Endothelial cell of umbilical vein (primary cell): ENCODE measurements around the gene DCAF4. TPM values are rescaled to one million over a fixed set of nuclear protein-coding genes. Genes with fewer than 3 reads are reported as not detected.

Source experiments
- BruUV-seq: library from RNA; stranded (reverse); fragments of 400-500 nt; replicated peaks from 2 replicates; lab custom pipeline; 2021; lab: Mats Ljungman, UMichigan
- CTCF ChIA-PET: fragments of 300-600, 350-600 bp; sonication (Branson Sonifier 250); formaldehyde crosslinking; loops from one replicate; lab custom pipeline; 2021; ENCODE audit warnings: antibody characterized with exemption, inconsistent platforms; lab: Charles Lee
- POLR2A ChIA-PET: fragments of 300-600, 350-600 bp; sonication (Branson Sonifier 250); formaldehyde crosslinking; loops from one replicate; lab custom pipeline; 2021; ENCODE audit warnings: antibody characterized with exemption, inconsistent platforms; lab: Charles Lee
- DNase-seq: peaks from one replicate; pipeline ENCODE4 v3.0.0-alpha.2; 2011; ENCODE audit warnings: low read depth, low spot score
- FAIRE-seq: peaks from 2 replicates; lab custom pipeline; 2011; peaks lifted over from hg19 to GRCh38; lab: Jason Lieb, UNC
- H2AFZ ChIP-seq: 2 replicates; pipeline ENCODE4 v1.6.0; 2012; ENCODE audit warnings: low read depth, low read length, control low read depth, inconsistent platforms
- H3K27ac ChIP-seq: 2 replicates; pipeline ENCODE4 v1.5.1; 2011; ENCODE audit warnings: low read depth, mild to moderate bottlenecking, control low read depth, low read length, moderate library complexity; ENCODE audit not compliant: insufficient read depth
- H3K27me3 ChIP-seq, 2 experiments: 2 replicates each; pipeline versions ENCODE4 v1.6.0 to v1.6.1; 2011; ENCODE audit warnings: low read length in 2 of 2, mixed read lengths in 1 of 2; ENCODE audit not compliant: control insufficient read depth in 2 of 2, insufficient read depth in 2 of 2
- H3K36me3 ChIP-seq, 2 experiments: 2 replicates in 1 of 2; 3 replicates in 1 of 2; pipeline ENCODE4 v1.5.1; 2011; ENCODE audit warnings: low read length in 2 of 2, mild to moderate bottlenecking in 1 of 2, moderate library complexity in 1 of 2; ENCODE audit not compliant: control insufficient read depth in 2 of 2, insufficient read depth in 2 of 2; ENCODE audit errors: extremely low read depth in 1 of 2
- H3K4me1 ChIP-seq: 3 replicates; pipeline ENCODE4 v1.5.1; 2011; ENCODE audit warnings: mild to moderate bottlenecking, low read length; ENCODE audit not compliant: control insufficient read depth, insufficient read depth; ENCODE audit errors: extremely low read depth
- H3K4me2 ChIP-seq: 2 replicates; pipeline ENCODE4 v1.6.1; 2011; ENCODE audit warnings: low read length, control low read depth, mixed read lengths; ENCODE audit not compliant: insufficient read depth
- H3K4me3 ChIP-seq, 3 experiments: fragments of 200-600 bp in 1 of 3; sonication (generic), shearing (Covaris generic) in 1 of 3; replicated peaks in 1 of 3; 2 replicates each; pipeline ENCODE4 v1.5.1; 2011 to 2016; ENCODE audit warnings: control low read depth in 3 of 3, low read length in 3 of 3, mild to moderate bottlenecking in 2 of 3, inconsistent platforms in 1 of 3, low read depth in 1 of 3, moderate library complexity in 1 of 3; ENCODE audit not compliant: insufficient read depth in 1 of 3
- H3K79me2 ChIP-seq: 2 replicates; pipeline ENCODE4 v1.6.0; 2012; ENCODE audit warnings: low read length, inconsistent platforms; ENCODE audit not compliant: control insufficient read depth, insufficient read depth
- H3K9ac ChIP-seq: replicated peaks from 2 replicates; pipeline ENCODE3; 2011; ENCODE audit warnings: low read length, control low read depth; ENCODE audit not compliant: insufficient read depth; ENCODE audit errors: extremely low read depth
- H3K9me1 ChIP-seq: replicated peaks from 3 replicates; pipeline ENCODE4 v1.6.0; 2011; ENCODE audit warnings: mild to moderate bottlenecking, low read length; ENCODE audit not compliant: control insufficient read depth, insufficient read depth; ENCODE audit errors: extremely low read depth
- H3K9me3 ChIP-seq: replicated peaks from 2 replicates; pipeline ENCODE4 v1.5.1; 2012; ENCODE audit warnings: low read length, inconsistent platforms; ENCODE audit not compliant: control insufficient read depth, insufficient read depth
- H4K20me1 ChIP-seq: replicated peaks from 2 replicates; pipeline ENCODE3; 2011; ENCODE audit warnings: mild to moderate bottlenecking, low read length; ENCODE audit not compliant: control insufficient read depth, insufficient read depth; ENCODE audit errors: extremely low read depth
- EZH2 ChIP-seq: IDR thresholded peaks from 2 replicates; pipeline ENCODE4 v1.6.1; 2012; ENCODE audit warnings: borderline replicate concordance, low read depth, mild to moderate bottlenecking, moderate library complexity, low read length, inconsistent platforms; ENCODE audit not compliant: severe bottlenecking
- FOS ChIP-seq: IDR thresholded peaks from 2 replicates; pipeline ENCODE4 v1.6.1; 2011; ENCODE audit warnings: mild to moderate bottlenecking, low read length, moderate library complexity, borderline replicate concordance; ENCODE audit not compliant: insufficient read depth
- GATA2 ChIP-seq: IDR thresholded peaks from 2 replicates; pipeline ENCODE4 v1.7.0; 2011; ENCODE audit warnings: low read depth, mild to moderate bottlenecking, moderate library complexity, mixed read lengths, low read length; ENCODE audit not compliant: insufficient read length, insufficient read depth
- JUN ChIP-seq: IDR thresholded peaks from 2 replicates; pipeline ENCODE4 v1.6.1; 2011; ENCODE audit warnings: borderline replicate concordance, low read depth; ENCODE audit not compliant: insufficient read length, insufficient read depth
- MYC ChIP-seq: IDR thresholded peaks from one replicate; pipeline ENCODE4 v1.6.1; 2011; ENCODE audit warnings: mild to moderate bottlenecking, low read depth, low read length
- POLR2A ChIP-seq: IDR thresholded peaks from 2 replicates; pipeline ENCODE4 v1.6.1; 2012; ENCODE audit warnings: low read depth, mild to moderate bottlenecking, control low read depth, low read length
- POLR2AphosphoS5 ChIP-seq: IDR thresholded peaks from 2 replicates; pipeline ENCODE4 v1.6.1; 2012; ENCODE audit warnings: low read depth, mild to moderate bottlenecking, control low read depth, low read length, moderate library complexity; ENCODE audit not compliant: insufficient read depth
- dilution Hi-C: fragments of 300-500 bp; cut with MboI; formaldehyde crosslinking; loops from one replicate; pipeline ENCODE4 v1.15.0; 2019; ENCODE audit warnings: low sequenced_read_pairs; ENCODE audit not compliant: extremely low pct_ligation_motif_present
- intact Hi-C: fragments of 100-400 bp; cut with micrococcal nuclease; formaldehyde crosslinking; loops from one replicate; pipeline ENCODE4 v1.10.0; 2022
- polyA plus RNA-seq, 4 experiments: library from polyadenylated mRNA; depleted of rRNA in 3 of 4; stranded (reverse) in 3 of 4; unstranded in 1 of 4; fragments of >200 nt; gene quantifications; 2 replicates each; pipeline versions ENCODE4 v1.2.1 to v1.2.3, GENCODE V29; 2011 to 2012; ENCODE audit warnings: missing spikeins in 1 of 4
- total RNA-seq: library from RNA; stranded (reverse); gene quantifications from 2 replicates; pipeline ENCODE4 v1.2.3, GENCODE V29; 2021
- TF ChIP-seq, protein P1 (sequence below): IDR thresholded peaks from 2 replicates; pipeline ENCODE4 v1.6.1; 2011; ENCODE audit not compliant: insufficient read depth, insufficient read length
- TF ChIP-seq, protein P2 (sequence below), 2 donors: IDR thresholded peaks; 1 replicate in 1 of 2; 2 replicates in 1 of 2; pipeline ENCODE4 v1.5.1; 2011; ENCODE audit warnings: low read length in 2 of 2, mild to moderate bottlenecking in 2 of 2, moderate library complexity in 2 of 2, control low read depth in 1 of 2, inconsistent platforms in 1 of 2, low read depth in 1 of 2; ENCODE audit not compliant: insufficient read depth in 1 of 2; ENCODE audit errors: extremely low read depth in 1 of 2

Gene DCAF4
- total and polyA plus RNA-seq, 2 donors (not counting 3 experiments of a cell fraction or from before 2014, with no cell fraction given): 8.6 to 15.8 TPM

DNA sequence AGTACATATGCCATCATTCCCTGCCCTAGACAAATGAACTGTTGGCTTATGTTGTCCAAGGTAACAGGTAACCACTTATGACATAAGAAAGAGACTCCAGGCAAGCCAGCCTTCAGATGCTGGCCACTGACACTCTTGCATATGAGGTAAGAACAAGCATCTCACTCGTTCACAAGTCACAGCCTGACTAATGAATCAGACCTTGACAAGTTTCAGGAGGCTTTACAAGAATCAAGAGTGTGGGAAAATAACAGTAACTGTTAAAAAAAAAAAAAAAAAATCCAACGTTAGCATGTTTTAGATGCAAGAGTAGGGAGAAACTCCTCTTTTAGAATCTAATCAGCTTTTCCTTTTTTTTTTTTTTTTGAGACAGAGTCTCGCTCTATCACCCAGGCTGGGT, 60.0 kb downstream of the DCAF4 start:
- no peak for DNase-seq
- Histone ChIP-seq H3K9me3 (no peaks in the 10 kb centered on the region), H3K27me3 (no peaks in the 10 kb centered on the region), H3K27ac (no peak overlapping the region), H3K36me3 (peaks cover 0 to 17% of the 10 kb centered on the region in 2 experiments), H3K9ac (no peak overlapping the region), H3K4me2 (no peak overlapping the region), H3K4me1 (no peaks in the 10 kb centered on the region), H4K20me1 (no peaks in the 10 kb centered on the region), H3K4me3 (no peak overlapping the region), H2AFZ (no peak overlapping the region), H3K9me1 (no peaks in the 10 kb centered on the region), H3K79me2 (no peaks in the 10 kb centered on the region)
- no TSS peak for BruUV-seq
- TF ChIP-seq JUN: no peak
- no peak for TF ChIP-seq POLR2A
- no peak for TF ChIP-seq FOS
- TF ChIP-seq MYC: no peak
- no peak for TF ChIP-seq EZH2
- TF ChIP-seq, protein P1, sequence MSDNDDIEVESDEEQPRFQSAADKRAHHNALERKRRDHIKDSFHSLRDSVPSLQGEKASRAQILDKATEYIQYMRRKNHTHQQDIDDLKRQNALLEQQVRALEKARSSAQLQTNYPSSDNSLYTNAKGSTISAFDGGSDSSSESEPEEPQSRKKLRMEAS: no peak
- no peak for TF ChIP-seq POLR2AphosphoS5
- no peak for TF ChIP-seq GATA2
- TF ChIP-seq, protein P2, sequence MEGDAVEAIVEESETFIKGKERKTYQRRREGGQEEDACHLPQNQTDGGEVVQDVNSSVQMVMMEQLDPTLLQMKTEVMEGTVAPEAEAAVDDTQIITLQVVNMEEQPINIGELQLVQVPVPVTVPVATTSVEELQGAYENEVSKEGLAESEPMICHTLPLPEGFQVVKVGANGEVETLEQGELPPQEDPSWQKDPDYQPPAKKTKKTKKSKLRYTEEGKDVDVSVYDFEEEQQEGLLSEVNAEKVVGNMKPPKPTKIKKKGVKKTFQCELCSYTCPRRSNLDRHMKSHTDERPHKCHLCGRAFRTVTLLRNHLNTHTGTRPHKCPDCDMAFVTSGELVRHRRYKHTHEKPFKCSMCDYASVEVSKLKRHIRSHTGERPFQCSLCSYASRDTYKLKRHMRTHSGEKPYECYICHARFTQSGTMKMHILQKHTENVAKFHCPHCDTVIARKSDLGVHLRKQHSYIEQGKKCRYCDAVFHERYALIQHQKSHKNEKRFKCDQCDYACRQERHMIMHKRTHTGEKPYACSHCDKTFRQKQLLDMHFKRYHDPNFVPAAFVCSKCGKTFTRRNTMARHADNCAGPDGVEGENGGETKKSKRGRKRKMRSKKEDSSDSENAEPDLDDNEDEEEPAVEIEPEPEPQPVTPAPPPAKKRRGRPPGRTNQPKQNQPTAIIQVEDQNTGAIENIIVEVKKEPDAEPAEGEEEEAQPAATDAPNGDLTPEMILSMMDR (IDR thresholded peaks at IDR 0.05; ENCODE audit: extremely low read depth in 1 of 2, insufficient read depth in 1 of 2, low read depth in 1 of 2, low read length in 2 of 2): no peak
- intact Hi-C loops: no loop called here
- dilution Hi-C loops: no loop called here
- FAIRE-seq: no peak
- ChIA-PET POLR2A (no interaction called here), CTCF (no interaction called here)
